ENCODE results near the gene CFAP77. TPM values are rescaled to one million over a fixed set of nuclear protein-coding genes. Genes with fewer than 3 reads are reported as not detected.

Gene CFAP77
- total and polyA plus RNA-seq, 9 donors: 0.11 to 0.16 (median 0.12) TPM; not detected in 6

GRCh38 chr9:132583584-132584304 lies 173.7 kb downstream of the CFAP77 start:
- Histone ChIP-seq H3K9me3 (replicated peaks; ENCODE audit: control insufficient read depth, low read depth, low read length) (no peaks in the 10 kb centered on the region), H3K4me3 (ENCODE audit: low read length) (no peak overlapping the region), H3K27ac (ENCODE audit: low read length) (no peak overlapping the region), H3K4me1 (ENCODE audit: control insufficient read depth, insufficient read depth, low read length) (peaks cover 8% of the 10 kb centered on the region), H3K27me3 (ENCODE audit: control insufficient read depth, insufficient read depth, low read length) (peaks cover 99% of the 10 kb centered on the region), H3K36me3 (ENCODE audit: control insufficient read depth, insufficient read depth, low read length) (no peaks in the 10 kb centered on the region)
- no peak for DNase-seq
- WGBS (ENCODE audit: insufficient coverage): 0% methylated on average over 2 of the region's 8 CpGs

DNA sequence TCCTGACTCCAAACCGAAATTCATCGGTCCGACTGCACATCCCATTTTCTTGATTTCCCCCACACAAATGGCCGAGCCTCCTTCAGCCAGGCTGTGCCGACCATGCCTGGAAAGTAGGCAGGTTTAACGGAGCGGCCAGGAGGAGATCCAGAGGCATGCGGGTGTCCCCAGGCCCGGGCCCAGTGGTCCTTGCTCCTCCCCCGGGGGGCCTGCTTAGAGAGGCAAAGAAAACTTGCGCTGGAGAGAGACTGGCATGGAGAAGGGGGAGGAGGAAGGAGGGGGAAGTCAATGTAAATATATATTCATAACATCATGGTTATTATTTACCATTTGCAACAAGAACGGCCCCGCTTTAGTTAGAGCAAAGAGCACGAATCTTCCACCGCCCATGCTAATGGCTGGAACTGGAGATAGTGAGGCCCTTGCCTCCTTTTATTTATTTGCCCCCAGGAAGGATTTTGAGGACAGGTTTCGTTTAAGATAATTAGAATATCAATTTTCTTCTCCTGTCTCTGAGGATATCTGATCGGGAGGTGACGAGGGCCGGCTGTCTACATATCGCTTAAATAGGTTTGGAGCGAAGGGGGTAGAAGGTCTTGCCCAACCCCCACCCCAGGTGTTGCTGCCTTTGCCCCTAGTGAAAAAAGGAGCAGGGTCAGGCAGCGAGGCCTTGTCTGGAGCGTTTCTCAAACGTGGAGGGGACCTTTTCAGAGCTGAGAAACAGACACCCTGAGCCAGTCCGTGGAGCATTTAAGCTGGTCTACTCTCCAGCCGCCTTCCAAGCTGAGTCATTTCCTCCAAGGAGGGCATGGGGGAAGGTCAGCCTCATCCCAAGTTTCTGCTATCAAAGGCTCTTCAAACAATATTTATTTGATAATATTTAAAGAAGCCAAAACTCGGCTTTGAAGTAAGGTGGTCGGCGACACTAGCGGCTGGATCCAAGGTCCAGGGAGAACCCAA lies 174.9 kb downstream of the CFAP77 start:
- H3K36me3 ChIP-seq (ENCODE audit: control insufficient read depth, insufficient read depth, low read length): no peaks in the 10 kb centered on the region
- H3K9me3 ChIP-seq (replicated peaks; ENCODE audit: control insufficient read depth, low read depth, low read length): no peaks in the 10 kb centered on the region
- no peak overlapping the region for H3K27ac ChIP-seq (ENCODE audit: low read length)
- DNase-seq: no peak
- H3K4me3 ChIP-seq (ENCODE audit: low read length): no peak overlapping the region
- WGBS (ENCODE audit: insufficient coverage): 3% methylated on average over 16 of the region's 30 CpGs
- H3K27me3 ChIP-seq (ENCODE audit: control insufficient read depth, insufficient read depth, low read length): peaks cover 99% of the 10 kb centered on the region
- H3K4me1 ChIP-seq (ENCODE audit: control insufficient read depth, insufficient read depth, low read length): peaks cover 10% of the 10 kb centered on the region

DNA sequence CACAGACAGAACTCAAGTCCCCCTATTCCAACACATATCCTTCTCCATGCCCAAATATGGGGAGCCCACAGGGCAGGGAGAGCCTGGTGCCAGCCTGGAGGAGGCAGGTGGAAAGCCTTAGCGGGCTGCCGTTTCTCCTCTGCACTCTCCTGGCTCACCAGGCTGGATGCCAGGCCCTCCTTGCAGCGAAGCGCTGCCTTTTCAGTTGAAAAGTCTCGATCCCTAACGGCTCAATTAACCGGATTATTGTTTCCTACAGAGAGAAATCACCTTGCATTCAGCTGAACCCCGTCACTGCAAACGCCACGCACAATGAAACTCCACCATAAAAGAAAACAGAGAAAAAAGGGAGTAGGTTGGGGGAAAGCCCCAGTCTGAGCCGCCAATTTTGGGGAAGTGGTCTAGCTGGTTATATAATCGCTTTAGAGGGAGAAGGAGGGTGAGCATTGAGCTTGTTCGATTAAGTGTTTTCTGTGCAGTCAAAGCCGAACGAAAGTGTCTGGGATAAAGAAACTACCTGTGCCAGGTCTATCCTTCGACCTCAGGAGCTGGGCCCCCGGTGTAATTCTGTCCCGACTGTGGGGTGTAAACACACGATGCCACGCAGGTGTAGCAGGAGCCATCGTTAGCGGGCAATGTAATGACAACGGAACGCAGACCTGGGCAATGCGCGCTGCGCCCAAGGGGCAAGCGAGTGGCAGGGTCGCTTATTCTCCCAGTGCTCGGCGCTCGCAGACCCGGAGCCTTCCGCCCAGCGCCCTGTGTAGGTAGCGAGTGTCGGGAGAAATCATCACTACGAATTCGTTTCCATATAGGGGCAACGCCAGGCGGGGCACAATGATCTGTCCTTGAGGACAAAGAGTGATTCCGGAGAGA lies 176.2 kb downstream of the CFAP77 start:
- DNase-seq: no peak
- peaks cover 99% of the 10 kb centered on the region for H3K27me3 ChIP-seq (ENCODE audit: control insufficient read depth, insufficient read depth, low read length)
- H3K27ac ChIP-seq (ENCODE audit: low read length): no peak overlapping the region

GRCh38 chr9:132586830-132587591 lies 177.0 kb downstream of the CFAP77 start:
- 1% methylated on average over 67 of the region's 74 CpGs for WGBS (ENCODE audit: insufficient coverage)
- H3K27ac ChIP-seq (ENCODE audit: low read length): no peak overlapping the region
- H3K4me1 ChIP-seq (ENCODE audit: control insufficient read depth, insufficient read depth, low read length): peaks cover 3% of the 10 kb centered on the region
- H3K4me3 ChIP-seq (ENCODE audit: low read length): no peak overlapping the region
- H3K9me3 ChIP-seq (replicated peaks; ENCODE audit: control insufficient read depth, low read depth, low read length): no peaks in the 10 kb centered on the region
- no peak for DNase-seq
- peaks cover 99% of the 10 kb centered on the region for H3K27me3 ChIP-seq (ENCODE audit: control insufficient read depth, insufficient read depth, low read length)
- H3K36me3 ChIP-seq (ENCODE audit: control insufficient read depth, insufficient read depth, low read length): no peaks in the 10 kb centered on the region

More for the DNA sequence above, 176.2 kb downstream of the CFAP77 start:
- no peaks in the 10 kb centered on the region for H3K36me3 ChIP-seq (ENCODE audit: control insufficient read depth, insufficient read depth, low read length)
- H3K9me3 ChIP-seq (replicated peaks; ENCODE audit: control insufficient read depth, low read depth, low read length): no peaks in the 10 kb centered on the region
- no peak overlapping the region for H3K4me3 ChIP-seq (ENCODE audit: low read length)
- WGBS (ENCODE audit: insufficient coverage): 1% methylated on average over 36 of the region's 42 CpGs
- peaks cover 10% of the 10 kb centered on the region for H3K4me1 ChIP-seq (ENCODE audit: control insufficient read depth, insufficient read depth, low read length)

DNA sequence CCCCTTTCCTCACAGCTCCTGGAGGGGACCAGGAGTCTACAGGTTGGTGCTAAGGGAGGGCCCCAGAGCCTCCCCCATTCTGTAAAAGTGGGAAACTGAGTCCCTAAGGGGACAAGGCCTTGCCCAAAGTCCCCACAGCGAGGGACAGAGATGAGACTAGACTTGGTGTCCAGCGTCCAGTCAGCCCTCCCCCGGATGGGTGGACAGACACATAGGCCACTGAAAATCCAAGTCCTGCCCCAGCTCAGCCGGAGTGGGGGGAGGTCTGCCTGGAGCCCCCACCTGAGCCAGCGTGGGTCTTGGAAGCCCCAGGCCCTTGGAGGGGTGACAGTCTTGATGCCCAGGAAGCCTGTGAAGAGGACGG lies 177.6 kb downstream of the CFAP77 start:
- Histone ChIP-seq H3K27me3 (ENCODE audit: control insufficient read depth, insufficient read depth, low read length) (peaks cover 99% of the 10 kb centered on the region), H3K4me1 (ENCODE audit: control insufficient read depth, insufficient read depth, low read length) (peaks cover 3% of the 10 kb centered on the region), H3K36me3 (ENCODE audit: control insufficient read depth, insufficient read depth, low read length) (no peaks in the 10 kb centered on the region), H3K27ac (ENCODE audit: low read length) (no peak overlapping the region), H3K9me3 (replicated peaks; ENCODE audit: control insufficient read depth, low read depth, low read length) (no peaks in the 10 kb centered on the region), H3K4me3 (ENCODE audit: low read length) (no peak overlapping the region)
- no peak for DNase-seq
- 19% methylated on average over 4 of the region's 6 CpGs for WGBS (ENCODE audit: insufficient coverage)

GRCh38 chr9:132588098-132588497 lies 178.1 kb downstream of the CFAP77 start:
- Histone ChIP-seq H3K27ac (ENCODE audit: low read length) (no peak overlapping the region), H3K4me1 (ENCODE audit: control insufficient read depth, insufficient read depth, low read length) (peaks cover 3% of the 10 kb centered on the region), H3K36me3 (ENCODE audit: control insufficient read depth, insufficient read depth, low read length) (no peaks in the 10 kb centered on the region), H3K9me3 (replicated peaks; ENCODE audit: control insufficient read depth, low read depth, low read length) (no peaks in the 10 kb centered on the region), H3K27me3 (ENCODE audit: control insufficient read depth, insufficient read depth, low read length) (peaks cover 96% of the 10 kb centered on the region), H3K4me3 (ENCODE audit: low read length) (no peak overlapping the region)
- no peak for DNase-seq
- 0% methylated on average over 2 of the region's 12 CpGs for WGBS (ENCODE audit: insufficient coverage)

- no peak for DNase-seq
- 2% methylated on average over 20 of the region's 28 CpGs for WGBS (ENCODE audit: insufficient coverage)
- Histone ChIP-seq H3K4me3 (ENCODE audit: low read length) (no peak overlapping the region), H3K27ac (ENCODE audit: low read length) (no peak overlapping the region), H3K36me3 (ENCODE audit: control insufficient read depth, insufficient read depth, low read length) (peaks cover 4% of the 10 kb centered on the region), H3K27me3 (ENCODE audit: control insufficient read depth, insufficient read depth, low read length) (peaks cover 95% of the 10 kb centered on the region), H3K9me3 (replicated peaks; ENCODE audit: control insufficient read depth, low read depth, low read length) (no peaks in the 10 kb centered on the region), H3K4me1 (ENCODE audit: control insufficient read depth, insufficient read depth, low read length) (peaks cover 3% of the 10 kb centered on the region)
Measured at GRCh38 chr9:132588501-132589147, 178.6 kb downstream of the CFAP77 start.

DNA sequence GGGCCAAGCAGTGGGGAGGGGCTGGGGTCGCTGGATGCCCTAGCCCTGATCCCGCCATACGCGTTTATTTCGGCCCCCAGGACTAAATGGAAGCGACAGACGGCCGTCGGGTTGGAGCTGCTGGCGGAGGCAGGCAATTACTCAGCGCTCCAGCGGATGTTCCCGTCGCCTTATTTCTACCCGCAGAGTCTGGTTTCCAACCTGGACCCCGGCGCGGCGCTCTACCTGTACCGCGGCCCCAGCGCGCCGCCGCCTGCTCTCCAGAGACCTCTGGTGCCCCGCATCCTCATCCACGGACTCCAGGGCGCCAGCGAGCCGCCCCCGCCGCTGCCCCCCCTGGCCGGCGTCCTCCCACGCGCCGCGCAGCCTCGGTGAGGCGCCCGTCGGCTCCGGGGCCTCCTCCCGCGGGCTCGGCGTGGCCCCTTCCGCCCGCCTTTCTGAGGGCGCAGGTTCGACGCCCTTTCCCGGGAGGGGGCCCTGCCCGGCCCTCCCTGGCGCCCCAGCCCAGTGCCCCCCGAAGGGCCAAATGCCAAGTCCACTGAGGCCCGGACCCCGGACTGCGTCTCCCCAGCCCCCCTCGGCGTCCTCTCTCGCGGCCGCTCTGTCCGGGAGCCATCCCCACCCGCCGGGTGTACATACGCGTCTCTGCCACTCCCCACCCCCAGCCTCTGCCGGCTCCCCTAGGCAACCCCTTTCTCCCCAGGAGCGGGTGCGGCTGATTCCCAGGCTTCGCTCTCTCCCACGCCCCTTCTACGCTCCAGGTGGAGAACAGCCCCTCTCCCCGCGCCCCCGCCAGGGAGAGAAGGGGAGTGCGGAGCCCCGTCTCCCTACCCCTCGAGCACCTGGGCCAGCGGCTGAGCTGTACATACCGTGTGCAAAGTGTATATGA lies 179.4 kb downstream of the CFAP77 start:
- WGBS (ENCODE audit: insufficient coverage): under 1% methylated on average over 73 of the region's 83 CpGs
- Histone ChIP-seq H3K4me3 (ENCODE audit: low read length) (no peak overlapping the region), H3K9me3 (replicated peaks; ENCODE audit: control insufficient read depth, low read depth, low read length) (no peaks in the 10 kb centered on the region), H3K36me3 (ENCODE audit: control insufficient read depth, insufficient read depth, low read length) (peaks cover 5% of the 10 kb centered on the region), H3K4me1 (ENCODE audit: control insufficient read depth, insufficient read depth, low read length) (peaks cover 3% of the 10 kb centered on the region), H3K27me3 (ENCODE audit: control insufficient read depth, insufficient read depth, low read length) (peaks cover 89% of the 10 kb centered on the region), H3K27ac (ENCODE audit: low read length) (no peak overlapping the region)
- DNase-seq: no peak
